Head of caudate nucleus (tissue), 42 donors: ENCODE measurements around the gene KCNK10.

Source experiments
- DNase-seq, 42 donors: peaks; one replicate each; pipeline versions ENCODE4 v3.0.0 to v3.0.0-alpha.2; 2020 to 2021; ENCODE audit warnings: mixed read lengths in 7 of 42
- intact Hi-C: fragments of 100-400 bp; cut with DNase I; formaldehyde crosslinking; loops from one replicate; pipeline ENCODE4 v1.15.0; 2022

Gene KCNK10

GRCh38 chr14:88242446-88242845 is 80.6 kb downstream of the KCNK10 start:
- intact Hi-C loops, result no loop called here
- DNase-seq, result no peak

GRCh38 chr14:88241810-88242209 is 81.3 kb downstream of the KCNK10 start:
- DNase-seq, result no peak
- intact Hi-C loops, result no loop called here

- intact Hi-C loops, result no loop called here
- DNase-seq, result no peak
Measured at GRCh38 chr14:88234442-88234841, 88.6 kb downstream of the KCNK10 start.

- intact Hi-C loops, result no loop called here
- no peak for DNase-seq
Measured at GRCh38 chr14:88233915-88234314, 89.2 kb downstream of the KCNK10 start.

- intact Hi-C loops, result no loop called here
- no peak for DNase-seq
Measured at GRCh38 chr14:88232771-88233170, 90.3 kb downstream of the KCNK10 start.

GRCh38 chr14:88231603-88232002 is 91.5 kb downstream of the KCNK10 start:
- DNase-seq, result no peak
- intact Hi-C loops, result no loop called here

GRCh38 chr14:88229428-88229827 is 93.6 kb downstream of the KCNK10 start:
- intact Hi-C loops, result no loop called here
- DNase-seq, result no peak

- intact Hi-C loops, result no loop called here
- peak in 10 of 42 donors; percentile 12 to 53 (median 23) for DNase-seq
Measured at GRCh38 chr14:88228522-88229236, 94.4 kb downstream of the KCNK10 start.

GRCh38 chr14:88227693-88228092 is 95.4 kb downstream of the KCNK10 start:
- intact Hi-C loops, result no loop called here
- DNase-seq, result no peak

- intact Hi-C loops, result no loop called here
- DNase-seq, result no peak
Measured at GRCh38 chr14:88225721-88226120, 97.3 kb downstream of the KCNK10 start.

- intact Hi-C loops, result no loop called here
- no peak for DNase-seq
Measured at GRCh38 chr14:88218119-88218915, 104.8 kb downstream of the KCNK10 start.

- DNase-seq, result no peak
Measured at GRCh38 chr14:88212691-88213090, 110.4 kb downstream of the KCNK10 start.

GRCh38 chr14:88210426-88210825 is 112.6 kb downstream of the KCNK10 start:
- intact Hi-C loops, result no loop called here
- DNase-seq, result peak in 14 of 42 donors; percentile 8 to 66 (median 28)

More at GRCh38 chr14:88212691-88213090, 110.4 kb downstream of the KCNK10 start:
- intact Hi-C loops, result no loop called here

GRCh38 chr14:88209273-88209672 is 113.8 kb downstream of the KCNK10 start:
- peak in 3 of 42 donors; percentile 5 to 46 (median 13) for DNase-seq
- intact Hi-C loops, result no loop called here

GRCh38 chr14:88208858-88209257 is 114.2 kb downstream of the KCNK10 start:
- intact Hi-C loops, result no loop called here
- no peak for DNase-seq

GRCh38 chr14:88204221-88204620 is 118.8 kb downstream of the KCNK10 start:
- intact Hi-C loops, result no loop called here
- no peak for DNase-seq

GRCh38 chr14:88203291-88203690 is 119.8 kb downstream of the KCNK10 start:
- no peak for DNase-seq
- intact Hi-C loops, result no loop called here

- intact Hi-C loops, result no loop called here
- DNase-seq, result no peak
Measured at GRCh38 chr14:88202286-88202685, 120.8 kb downstream of the KCNK10 start.

GRCh38 chr14:88201851-88202250 is 121.2 kb downstream of the KCNK10 start:
- DNase-seq, result no peak
- intact Hi-C loops, result no loop called here

GRCh38 chr14:88199882-88200281 is 123.2 kb downstream of the KCNK10 start:
- DNase-seq, result no peak
- intact Hi-C loops, result no loop called here

- DNase-seq, result no peak
- intact Hi-C loops, result no loop called here
Measured at GRCh38 chr14:88198446-88198845, 124.6 kb downstream of the KCNK10 start.
